Suprapubic skin (tissue), 4 donors: ENCODE measurements around the gene NRBP1. TPM values are rescaled to one million over a fixed set of nuclear protein-coding genes. Genes with fewer than 3 reads are reported as not detected.
A peak's percentile ranks its signal among the peaks of the same experiment; 100 is the strongest.

Experiments used
- DNase-seq, 2 donors: peaks; one replicate each; pipeline ENCODE4 v3.0.0-alpha.2; 2019; ENCODE audit warnings: low spot score in 2 of 2
- H3K27ac ChIP-seq: fragments of 200-600 bp; sonication (generic); one replicate; pipeline ENCODE4 v1.5.1; 2019
- H3K27me3 ChIP-seq: fragments of 200-600 bp; sonication (generic); one replicate; pipeline ENCODE4 v1.5.1; 2019
- H3K36me3 ChIP-seq: fragments of 200-600 bp; sonication (generic); one replicate; pipeline ENCODE4 v1.5.1; 2019
- H3K4me1 ChIP-seq: fragments of 200-600 bp; sonication (generic); one replicate; pipeline ENCODE4 v1.5.1; 2019
- H3K4me3 ChIP-seq: fragments of 200-600 bp; sonication (generic); one replicate; pipeline ENCODE4 v1.5.1; 2019; ENCODE audit warnings: mild to moderate bottlenecking
- H3K9me3 ChIP-seq: fragments of 200-600 bp; sonication (generic); one replicate; pipeline ENCODE4 v1.5.1; 2019
- EP300 ChIP-seq: sonication (generic); formaldehyde crosslinking; IDR thresholded peaks from one replicate; pipeline ENCODE4 v1.6.1; 2017; ENCODE audit warnings: antibody characterized with exemption
- POLR2AphosphoS5 ChIP-seq, 3 donors: sonication (generic); formaldehyde crosslinking; IDR thresholded peaks; one replicate each; pipeline ENCODE4 v1.6.1; 2017; ENCODE audit warnings: antibody characterized with exemption in 3 of 3
- WGBS: methylation state at CpG from one replicate; pipeline ENCODE4 v1.1.5; 2018; 5-methylcytosine and 5-hydroxymethylcytosine counted together
- total RNA-seq, 4 donors: library from RNA; depleted of rRNA; stranded (reverse); fragments of >200 nt; gene quantifications; one replicate each; pipeline ENCODE4 v1.1.0, GENCODE V29; 2016

The NRBP1 gene
- total RNA-seq, 4 donors from 2014 or later, result 66.8 to 84.3 (median 77.0) TPM

DNA sequence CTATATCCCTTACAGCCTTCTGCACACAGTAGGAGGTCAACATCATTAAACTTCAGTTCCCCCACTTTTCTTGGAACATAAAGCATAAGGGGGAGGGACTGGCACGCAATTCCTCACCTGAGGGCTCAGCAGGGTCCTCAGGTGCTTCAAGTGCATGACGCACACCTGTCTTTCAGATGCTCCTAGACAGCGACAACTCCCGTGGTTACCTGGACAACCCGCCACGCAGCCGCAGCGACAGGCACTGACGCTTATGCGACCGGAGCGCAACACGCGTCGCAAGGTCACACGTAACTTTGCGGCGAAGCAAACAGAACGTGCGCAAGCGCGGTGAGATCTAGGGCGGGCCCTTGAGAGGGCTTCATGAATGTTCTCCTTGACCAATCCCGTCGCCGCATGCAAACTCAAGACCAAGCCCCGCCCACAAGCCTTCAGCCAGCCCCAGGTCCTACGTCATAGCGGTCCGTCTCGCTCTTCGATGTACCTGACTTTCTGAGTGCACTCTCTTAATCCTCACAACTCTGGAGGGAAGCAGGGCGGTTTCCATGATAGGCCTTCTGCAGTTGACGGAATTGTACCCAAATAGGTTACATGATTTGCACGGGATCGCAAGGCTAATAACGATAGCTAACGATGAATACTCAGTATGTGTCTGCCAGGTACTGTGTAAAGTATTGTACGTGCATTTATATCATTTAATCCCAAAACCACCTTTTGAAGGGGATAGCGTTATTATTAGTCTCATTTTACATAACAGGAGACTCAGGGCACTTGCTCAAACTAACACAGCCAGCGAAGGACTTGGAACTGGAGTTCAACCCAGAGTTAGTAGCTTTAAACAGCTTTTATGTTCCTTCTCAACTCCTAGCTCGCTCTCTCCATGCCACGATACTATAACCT lies 61.3 kb downstream of the NRBP1 start, which contains the start of gene IFT172:
IFT172 (minus strand) TSS at position 246 of the 900 bp plus-strand sequence; CDS start at position 156, 90 bp downstream.
- DNase-seq, result peak; percentile 100
- H3K27me3 ChIP-seq, result no peaks in the 10 kb centered on the region
- no peaks in the 10 kb centered on the region for H3K9me3 ChIP-seq
- H3K27ac ChIP-seq, result peak within 1 kb of the TSS; percentile 62
- peak within 1 kb of the TSS; percentile 63 for H3K4me3 ChIP-seq
- TF ChIP-seq EP300 (no peak), POLR2AphosphoS5 (IDR thresholded peaks at IDR 0.05) (peak; percentile 2 to 70 (median 6))
- WGBS, result 11% methylated on average over 28 of the region's 43 CpGs
- peaks cover 25% of the 10 kb centered on the region for H3K4me1 ChIP-seq
- H3K36me3 ChIP-seq, result no peaks in the 10 kb centered on the region

Other genes with a start within 250 kb of the NRBP1 start
- gene ATRAID, start 216.6 kb upstream of the NRBP1 start, total RNA-seq, result 100 to 1,000 TPM; 109 to 177 (median 141) TPM
- 10 to 100 TPM; 30.4 to 33.4 (median 33.1) TPM for gene SLC5A6, start 216.4 kb upstream of the NRBP1 start, total RNA-seq
- 10 to 100 TPM; 33.7 to 64.8 (median 42.1) TPM for gene CAD, start 211.3 kb upstream of the NRBP1 start, total RNA-seq
- gene SLC30A3, start 165.6 kb upstream of the NRBP1 start, total RNA-seq, result not detected
- gene DNAJC5G, start 153.2 kb upstream of the NRBP1 start, total RNA-seq, result not detected
- not detected for gene TRIM54, start 146.2 kb upstream of the NRBP1 start, total RNA-seq
- gene UCN, start 120.2 kb upstream of the NRBP1 start, total RNA-seq, result 1 to 10 TPM in 2 of 4 donors, not detected in 2; 2.1 to 3.9 TPM
- gene MPV17, start 105.5 kb upstream of the NRBP1 start, total RNA-seq, result 10 to 100 TPM; 51.8 to 87.5 (median 68.4) TPM
- gene GTF3C2, start 71.9 kb upstream of the NRBP1 start, total RNA-seq, result 100 to 1,000 TPM in 1 of 4 donors, 10 to 100 TPM in 3; 53.8 to 160 (median 75.9) TPM
- gene EIF2B4, start 58.3 kb upstream of the NRBP1 start, total RNA-seq, result 10 to 100 TPM; 34.3 to 68.2 (median 48.5) TPM
- 10 to 100 TPM; 73.4 to 89.8 (median 76.4) TPM for gene SNX17, start 58.0 kb upstream of the NRBP1 start, total RNA-seq
- 10 to 100 TPM in 3 of 4 donors, 1 to 10 TPM in 1; 7.6 to 16.7 (median 11.7) TPM for gene ZNF513, start 47.9 kb upstream of the NRBP1 start, total RNA-seq
- 10 to 100 TPM; 37.4 to 54.1 (median 49.3) TPM for gene PPM1G, start 19.0 kb upstream of the NRBP1 start, total RNA-seq
- gene KRTCAP3, start 13.8 kb downstream of the NRBP1 start, total RNA-seq, result 10 to 100 TPM; 31.0 to 50.1 (median 42.2) TPM
- 10 to 100 TPM; 21.6 to 70.0 (median 27.4) TPM for gene IFT172, start 61.1 kb downstream of the NRBP1 start, total RNA-seq
- gene FNDC4, start 66.6 kb downstream of the NRBP1 start, total RNA-seq, result 1 to 10 TPM; 4.7 to 8.0 (median 5.5) TPM
- 1 to 10 TPM in 1 of 4 donors, under 1 TPM in 2, not detected in 1; 0.56 to 1.0 (median 0.64) TPM for gene GCKR, start 68.2 kb downstream of the NRBP1 start, total RNA-seq
- gene ZNF512, start 154.4 kb downstream of the NRBP1 start, total RNA-seq, result 10 to 100 TPM in 3 of 4 donors, 1 to 10 TPM in 1; 8.1 to 23.5 (median 20.6) TPM
- gene CCDC121, start 200.4 kb downstream of the NRBP1 start, total RNA-seq, result 1 to 10 TPM; 1.2 to 3.9 (median 3.0) TPM
- 10 to 100 TPM; 21.0 to 30.5 (median 24.2) TPM for gene GPN1, start 200.4 kb downstream of the NRBP1 start, total RNA-seq
- 10 to 100 TPM; 17.0 to 27.3 (median 22.2) TPM for gene SUPT7L, start 235.0 kb downstream of the NRBP1 start, total RNA-seq
- 10 to 100 TPM; 15.1 to 25.3 (median 20.7) TPM for gene SLC4A1AP, start 235.3 kb downstream of the NRBP1 start, total RNA-seq